ENCODE results near the gene NHS. TPM values are rescaled to one million over a fixed set of nuclear protein-coding genes. Genes with fewer than 3 reads are reported as not detected.

The NHS gene
- total RNA-seq, 1 experiment from 2014 or later, result 5.7 TPM

- Histone ChIP-seq H3K4me2 (ENCODE audit: low read length) (no peak overlapping the region), H3K4me1 (ENCODE audit: control insufficient read depth in 1 of 2, insufficient read depth in 2 of 2, low read length in 2 of 2) (peaks cover 20 to 29% of the 10 kb centered on the region in 2 experiments), H3K79me2 (ENCODE audit: insufficient read depth, low read length) (no peaks in the 10 kb centered on the region), H3K36me3 (ENCODE audit: control insufficient read depth in 1 of 2, insufficient read depth in 2 of 2, low read length in 2 of 2) (no peaks in the 10 kb centered on the region), H3K9me3 (ENCODE audit: control insufficient read depth in 1 of 2, insufficient read depth in 1 of 2, low read depth in 1 of 2, low read length in 2 of 2) (no peaks in the 10 kb centered on the region), H2AFZ (ENCODE audit: low read depth, low read length, poor library complexity, severe bottlenecking) (no peak overlapping the region), H3K27me3 (ENCODE audit: insufficient read depth, low read length) (no peaks in the 10 kb centered on the region), H3K4me3 (replicated peaks in 1 of 2; ENCODE audit: low read depth in 1 of 2, low read length in 2 of 2) (no peak overlapping the region), H3K27ac (ENCODE audit: low read depth, low read length) (no peak overlapping the region), H3K9me2 (ENCODE audit: insufficient read depth) (no peaks in the 10 kb centered on the region), H3K9ac (ENCODE audit: low read length) (no peak overlapping the region), H4K20me1 (ENCODE audit: insufficient read depth) (no peaks in the 10 kb centered on the region)
- TF ChIP-seq EGR1 (IDR thresholded peaks at IDR 0.05; ENCODE audit: low read depth) (no peak), SP1 (IDR thresholded peaks at IDR 0.05; ENCODE audit: low read depth) (no peak), YY1 (IDR thresholded peaks at IDR 0.05; ENCODE audit: extremely low read depth, insufficient replicate concordance, low read depth, low read length) (no peak)
- no TSS peak for BruUV-seq (replicated peaks)
- intact Hi-C loops (cut with micrococcal nuclease), result no loop called here
- CTCF ChIA-PET, result no interaction called here
- RAD21 ChIA-PET (ENCODE audit: low non-redundant PET in 1 of 2, low total read pairs in 2 of 2, uncharacterized antibody in 2 of 2, unreplicated experiment in 2 of 2), result no interaction called here
- POLR2A ChIA-PET, result no interaction called here
- no peak for DNase-seq (ENCODE audit: low read depth, low spot score)
- ATAC-seq, result no peak
Measured at GRCh38 chrX:17552044-17552650, 177.1 kb downstream of the NHS start.

- no peak for ATAC-seq
- no TSS peak for BruUV-seq (replicated peaks)
- TF ChIP-seq YY1 (IDR thresholded peaks at IDR 0.05; ENCODE audit: extremely low read depth, insufficient replicate concordance, low read depth, low read length), result no peak
- TF ChIP-seq EGR1 (IDR thresholded peaks at IDR 0.05; ENCODE audit: low read depth), result no peak
- TF ChIP-seq SRF (IDR thresholded peaks at IDR 0.05; ENCODE audit: low read depth), result no peak
- no peak for TF ChIP-seq RAD21 (IDR thresholded peaks at IDR 0.05; ENCODE audit: low read depth)
- no peak; the same call in 1 of the 2 replicates for TF ChIP-seq MAX (IDR thresholded peaks at IDR 0.05)
- TF ChIP-seq ZFX (IDR thresholded peaks at IDR 0.05), result no peak
- no peak for TF ChIP-seq CBX3 (IDR thresholded peaks at IDR 0.05; ENCODE audit: low read depth)
- TF ChIP-seq EZH2 (IDR thresholded peaks at IDR 0.05), result no peak
- no peak for TF ChIP-seq SP1 (IDR thresholded peaks at IDR 0.05; ENCODE audit: low read depth)
- TF ChIP-seq JUND (IDR thresholded peaks at IDR 0.05), result no peak
- no peak for TF ChIP-seq ZNF274 (IDR thresholded peaks at IDR 0.05; ENCODE audit: low read depth, low read length)
- TF ChIP-seq POLR2A (IDR thresholded peaks at IDR 0.05; ENCODE audit: borderline replicate concordance, extremely low read depth, insufficient read depth, insufficient read length), result no peak
- TF ChIP-seq ELF1 (IDR thresholded peaks at IDR 0.05; ENCODE audit: borderline replicate concordance, low read depth), result no peak
- no peak for TF ChIP-seq SIN3A (IDR thresholded peaks at IDR 0.05; ENCODE audit: low read depth)
- no peak for TF ChIP-seq REST (IDR thresholded peaks at IDR 0.05; ENCODE audit: low read depth)
- TF ChIP-seq ATF3 (IDR thresholded peaks at IDR 0.05), result no peak
- TF ChIP-seq CEBPB (IDR thresholded peaks at IDR 0.05; ENCODE audit: low read depth), result no peak
Measured at GRCh38 chrX:17553469-17553868, 178.5 kb downstream of the NHS start.

More at GRCh38 chrX:17553469-17553868, 178.5 kb downstream of the NHS start:
- Histone ChIP-seq H3K27me3 (ENCODE audit: insufficient read depth, low read length) (no peaks in the 10 kb centered on the region), H3K79me2 (ENCODE audit: insufficient read depth, low read length) (no peaks in the 10 kb centered on the region), H2AFZ (ENCODE audit: low read depth, low read length, poor library complexity, severe bottlenecking) (no peak overlapping the region), H3K9me3 (ENCODE audit: control insufficient read depth in 1 of 2, insufficient read depth in 1 of 2, low read depth in 1 of 2, low read length in 2 of 2) (no peaks in the 10 kb centered on the region), H3K4me2 (ENCODE audit: low read length) (peak overlapping the region; percentile 36), H3K4me3 (replicated peaks in 1 of 2; ENCODE audit: low read depth in 1 of 2, low read length in 2 of 2) (no peak overlapping the region), H3K9me2 (ENCODE audit: insufficient read depth) (no peaks in the 10 kb centered on the region), H3K9ac (ENCODE audit: low read length) (no peak overlapping the region), H4K20me1 (ENCODE audit: insufficient read depth) (no peaks in the 10 kb centered on the region), H3K36me3 (ENCODE audit: control insufficient read depth in 1 of 2, insufficient read depth in 2 of 2, low read length in 2 of 2) (no peaks in the 10 kb centered on the region), H3K4me1 (ENCODE audit: control insufficient read depth in 1 of 2, insufficient read depth in 2 of 2, low read length in 2 of 2) (peaks cover 10 to 18% of the 10 kb centered on the region in 2 experiments; a peak in 3 of 4 replicates), H3K27ac (ENCODE audit: low read depth, low read length) (peak overlapping the region; percentile 20; the same call in 1 of the 2 replicates)
- ChIA-PET RAD21 (ENCODE audit: low non-redundant PET in 1 of 2, low total read pairs in 2 of 2, uncharacterized antibody in 2 of 2, unreplicated experiment in 2 of 2) (no interaction called here), CTCF (no interaction called here), POLR2A (no interaction called here)
- intact Hi-C loops (cut with micrococcal nuclease), result no loop called here
- no peak for DNase-seq (ENCODE audit: low read depth, low spot score)
